Kidney epithelial cell (primary cell): ENCODE measurements around the gene DAPK1. TPM values are rescaled to one million over a fixed set of nuclear protein-coding genes. Genes with fewer than 3 reads are reported as not detected.

Experiments used
- DNase-seq: peaks from one replicate; pipeline ENCODE4 v3.0.0-alpha.2; 2010; ENCODE audit warnings: low read depth
- H3K27me3 ChIP-seq: 2 replicates; pipeline ENCODE4 v1.6.0; 2011; ENCODE audit warnings: low read length; ENCODE audit not compliant: control insufficient read depth, insufficient read depth
- H3K36me3 ChIP-seq: 2 replicates; pipeline ENCODE4 v1.5.1; 2011; ENCODE audit warnings: low read length; ENCODE audit not compliant: control insufficient read depth, insufficient read depth
- H3K4me3 ChIP-seq: 2 replicates; pipeline ENCODE4 v1.5.1; 2011; ENCODE audit warnings: low read depth, mild to moderate bottlenecking, control low read depth, low read length
- CTCF ChIP-seq: IDR thresholded peaks from 2 replicates; pipeline ENCODE4 v1.5.1; 2011; ENCODE audit warnings: mild to moderate bottlenecking, moderate library complexity, low read length, control low read depth, inconsistent platforms; ENCODE audit not compliant: insufficient read depth, poor library complexity, severe bottlenecking
- total RNA-seq: library from RNA; depleted of rRNA; stranded (reverse); fragments of >200 nt; gene quantifications from 2 replicates; pipeline ENCODE4 v1.2.3, GENCODE V29; 2015

The DAPK1 gene
- total RNA-seq, 1 donor from 2014 or later, result 23.5 TPM

DNA sequence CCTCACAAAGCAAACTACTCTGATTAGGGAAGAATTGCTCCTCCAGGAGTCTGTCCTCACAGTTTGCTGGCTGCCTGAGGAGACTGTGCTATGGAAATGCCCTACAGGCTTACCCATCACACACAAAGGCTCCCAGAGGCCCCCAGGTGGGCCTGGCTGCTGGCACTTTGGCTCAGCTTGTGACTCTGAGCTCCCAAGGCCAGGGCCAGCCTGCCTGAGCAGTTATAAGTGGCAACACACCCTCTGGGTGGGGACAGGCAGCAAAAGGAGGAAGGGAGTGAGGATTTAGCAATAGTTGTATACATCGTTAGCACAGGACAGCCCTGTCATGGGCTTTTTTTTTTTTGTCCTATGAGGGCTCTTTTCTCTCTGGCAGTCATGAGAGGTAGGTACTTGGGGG lies 103.5 kb downstream of the DAPK1 start:
- Histone ChIP-seq H3K27me3 (no peaks in the 10 kb centered on the region), H3K36me3 (no peaks in the 10 kb centered on the region), H3K4me3 (no peak overlapping the region)
- TF ChIP-seq CTCF, result no peak
- DNase-seq, result no peak

- DNase-seq, result no peak
- Histone ChIP-seq H3K36me3 (no peaks in the 10 kb centered on the region), H3K27me3 (no peaks in the 10 kb centered on the region), H3K4me3 (no peak overlapping the region)
- no peak for TF ChIP-seq CTCF
These were observed 103.9 kb downstream of the DAPK1 start for GRCh38 chr9:87601595-87601994.

GRCh38 chr9:87602933-87603643 lies 105.4 kb downstream of the DAPK1 start:
- Histone ChIP-seq H3K4me3 (no peak overlapping the region), H3K36me3 (peaks cover 1% of the 10 kb centered on the region), H3K27me3 (no peaks in the 10 kb centered on the region)
- no peak for TF ChIP-seq CTCF
- DNase-seq, result no peak

DNA sequence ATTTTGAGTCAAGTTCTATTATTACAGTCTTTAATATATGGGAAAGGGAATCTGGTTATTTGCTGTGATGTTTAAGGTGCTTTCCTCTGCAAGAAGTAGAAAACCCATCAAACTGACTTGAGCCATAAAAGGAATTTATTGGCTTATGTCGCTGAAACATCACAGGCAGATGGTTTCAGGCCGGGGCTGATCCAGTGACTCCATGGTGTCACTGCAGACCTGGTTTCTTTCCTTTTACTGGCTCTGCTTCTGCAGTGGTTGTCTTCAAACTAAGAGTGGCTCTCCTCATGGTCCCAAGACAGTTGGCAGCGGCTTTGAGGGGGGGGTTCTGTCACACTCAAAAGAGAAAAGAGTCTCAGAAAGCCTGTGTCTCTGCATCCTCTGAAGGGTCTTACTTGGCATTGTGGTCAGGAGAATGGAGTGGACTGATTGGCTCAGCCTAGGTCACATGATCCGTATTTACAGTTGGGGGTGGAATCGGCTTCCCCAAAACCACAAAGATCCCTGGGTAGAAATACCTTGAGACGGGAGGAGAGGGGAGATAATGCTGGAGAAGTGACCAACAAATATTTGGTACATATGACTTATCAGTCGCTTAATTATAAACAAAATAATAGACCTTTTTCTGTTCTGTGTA lies 106.3 kb downstream of the DAPK1 start:
- peaks cover 1% of the 10 kb centered on the region for H3K36me3 ChIP-seq
- TF ChIP-seq CTCF, result no peak
- H3K27me3 ChIP-seq, result no peaks in the 10 kb centered on the region
- no peak for DNase-seq
- H3K4me3 ChIP-seq, result no peak overlapping the region

- TF ChIP-seq CTCF, result no peak
- Histone ChIP-seq H3K27me3 (no peaks in the 10 kb centered on the region), H3K4me3 (no peak overlapping the region), H3K36me3 (peaks cover 1% of the 10 kb centered on the region)
- DNase-seq, result no peak
These were observed 107.4 kb downstream of the DAPK1 start for GRCh38 chr9:87604886-87605588.

- peaks cover 1% of the 10 kb centered on the region for H3K36me3 ChIP-seq
- no peak for DNase-seq
- no peak for TF ChIP-seq CTCF
- no peak overlapping the region for H3K4me3 ChIP-seq
- no peaks in the 10 kb centered on the region for H3K27me3 ChIP-seq
These were observed 108.0 kb downstream of the DAPK1 start for GRCh38 chr9:87605676-87606075.
